ENCODE data around the gene MDM1.

MDM1 gene

GRCh38 chr12:68280240-68280639 lies 51.9 kb downstream of the MDM1 start:
- H3K27ac ChIP-seq: no peak overlapping the region
- no peak for DNase-seq (ENCODE audit: low read depth, low spot score)

GRCh38 chr12:68279227-68280054 lies 52.7 kb downstream of the MDM1 start:
- H3K27ac ChIP-seq: no peak overlapping the region
- DNase-seq (ENCODE audit: low read depth, low spot score): no peak

DNA sequence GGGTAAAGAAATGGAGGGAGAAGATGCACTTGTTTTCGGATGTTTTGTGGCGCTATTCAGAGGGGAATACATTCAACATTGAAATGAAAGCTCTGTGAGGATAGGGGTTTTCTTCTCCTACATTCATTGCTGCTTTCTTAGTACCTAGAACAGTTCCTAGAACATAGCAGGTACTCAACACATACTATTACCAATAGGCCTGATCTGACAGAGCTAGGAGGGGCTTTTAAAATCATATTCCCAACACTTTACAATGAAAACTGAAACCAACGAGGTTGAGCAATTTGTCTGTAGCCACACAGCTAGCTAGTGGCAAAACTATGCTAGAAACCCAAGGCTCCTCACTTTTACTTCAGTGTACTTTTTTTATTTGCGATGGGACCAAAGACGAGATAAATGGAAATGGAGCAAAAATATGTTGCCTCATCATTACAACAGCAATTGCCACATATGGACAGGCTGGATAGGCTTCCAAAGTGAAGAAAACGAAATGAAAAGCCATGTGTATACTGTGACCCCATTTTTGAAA lies 55.7 kb downstream of the MDM1 start:
- no peak overlapping the region for H3K27ac ChIP-seq
- DNase-seq (ENCODE audit: low read depth, low spot score): no peak

GRCh38 chr12:68272732-68273131 lies 59.4 kb downstream of the MDM1 start:
- no peak for DNase-seq (ENCODE audit: low read depth, low spot score)
- H3K27ac ChIP-seq: no peak overlapping the region

DNA sequence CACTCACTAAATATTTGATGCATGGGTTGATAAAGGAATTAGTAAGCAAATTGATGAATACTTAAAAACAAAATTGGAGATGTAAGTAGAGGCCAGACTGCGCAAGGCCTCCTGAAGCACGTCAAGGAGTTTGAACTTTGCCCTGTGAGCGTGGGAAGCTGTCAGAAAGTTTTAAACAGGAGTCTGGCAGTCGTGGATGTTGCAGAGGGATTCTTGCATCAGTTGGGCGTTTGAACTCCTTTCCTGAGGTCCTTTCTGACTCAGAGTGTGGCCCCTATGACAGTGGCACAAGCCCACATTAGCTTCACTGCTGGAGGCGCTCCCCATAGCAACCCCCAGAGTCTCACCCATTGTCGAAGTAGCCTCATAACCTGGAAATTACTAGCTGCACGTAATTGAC lies 60.8 kb downstream of the MDM1 start:
- H3K27ac ChIP-seq: no peak overlapping the region
- DNase-seq (ENCODE audit: low read depth, low spot score): no peak

DNA sequence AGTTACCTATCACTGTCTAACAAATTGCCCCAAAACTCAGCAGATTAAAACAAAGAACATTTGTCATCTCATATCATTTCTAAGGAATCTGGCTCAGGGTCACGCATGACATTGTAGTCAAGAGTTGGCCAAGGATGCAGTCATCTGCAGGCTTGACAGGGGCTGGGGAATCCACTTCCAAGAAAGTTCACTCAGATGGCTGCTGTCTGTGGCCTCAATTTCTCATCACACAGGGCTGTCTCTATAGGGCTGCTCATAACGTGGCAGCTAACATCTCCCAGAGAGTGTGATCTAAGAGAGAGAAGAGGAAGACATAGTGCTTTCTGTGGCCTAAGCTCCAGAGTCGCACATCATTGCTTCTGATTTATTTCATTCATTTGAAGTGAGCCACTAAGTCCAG lies 61.8 kb downstream of the MDM1 start:
- no peak overlapping the region for H3K27ac ChIP-seq
- no peak for DNase-seq (ENCODE audit: low read depth, low spot score)

DNA sequence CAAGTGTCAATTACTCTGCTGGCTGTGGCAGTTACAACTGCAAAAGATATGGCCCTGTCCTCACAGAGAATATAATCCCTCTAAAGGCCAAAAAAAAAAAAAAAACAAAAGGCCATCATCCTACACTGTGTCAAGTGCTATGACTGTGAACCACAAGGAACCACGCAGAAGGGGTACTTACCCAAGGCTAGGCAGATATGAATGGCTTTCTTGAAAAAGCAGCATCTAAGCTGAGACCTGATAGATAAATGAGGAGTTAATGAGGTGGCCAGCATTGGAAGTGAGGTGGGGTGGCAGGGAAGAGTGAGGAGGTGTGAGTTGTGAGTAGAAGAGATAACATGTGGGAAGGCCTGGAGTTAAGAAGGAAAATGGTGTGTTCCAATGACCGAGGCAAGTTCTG lies 62.4 kb downstream of the MDM1 start:
- H3K27ac ChIP-seq: no peak overlapping the region
- no peak for DNase-seq (ENCODE audit: low read depth, low spot score)

DNA sequence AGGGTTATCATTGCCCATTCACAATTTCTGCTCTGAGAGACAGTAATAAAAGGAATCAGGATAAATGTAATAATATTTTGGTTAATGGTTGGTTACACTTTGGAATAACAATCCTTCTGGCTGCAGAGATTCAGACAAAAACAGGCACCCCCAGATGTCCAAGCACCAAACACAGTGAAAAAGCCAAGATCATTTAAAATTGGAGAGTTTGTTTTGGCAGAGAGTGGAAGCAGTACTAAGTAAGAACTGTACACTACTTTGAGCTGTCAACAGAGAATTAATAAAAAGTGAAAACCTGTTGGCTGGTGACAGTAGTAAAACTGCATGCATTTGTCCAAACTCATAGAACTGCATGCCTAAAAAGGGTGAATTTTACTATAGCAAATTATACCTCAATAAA lies 63.2 kb downstream of the MDM1 start:
- DNase-seq (ENCODE audit: low read depth, low spot score): no peak
- no peak overlapping the region for H3K27ac ChIP-seq

GRCh38 chr12:68267892-68268396 lies 64.2 kb downstream of the MDM1 start:
- peak overlapping the region; percentile 20 for H3K27ac ChIP-seq
- DNase-seq (ENCODE audit: low read depth, low spot score): no peak

DNA sequence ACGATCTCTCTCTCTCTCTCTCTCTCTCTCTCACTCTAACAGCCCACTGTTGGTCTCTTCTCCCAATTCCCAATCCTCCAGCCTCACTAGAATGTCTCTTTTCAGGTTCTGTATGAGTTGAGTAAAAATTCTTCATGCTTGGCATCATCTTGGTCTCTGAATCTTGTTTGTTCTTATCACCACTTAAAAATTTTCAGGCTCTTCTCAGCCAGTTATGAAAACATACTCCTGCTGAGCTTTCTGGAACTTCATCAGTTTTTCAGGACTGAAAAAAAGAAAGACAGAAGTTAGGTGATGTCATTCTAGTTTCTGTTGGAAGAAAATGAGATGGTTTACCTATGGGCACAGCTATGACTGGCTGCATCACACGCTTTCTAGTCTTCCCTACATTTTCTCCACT lies 67.3 kb downstream of the MDM1 start:
- no peak overlapping the region for H3K27ac ChIP-seq
- no peak for DNase-seq (ENCODE audit: low read depth, low spot score)

DNA sequence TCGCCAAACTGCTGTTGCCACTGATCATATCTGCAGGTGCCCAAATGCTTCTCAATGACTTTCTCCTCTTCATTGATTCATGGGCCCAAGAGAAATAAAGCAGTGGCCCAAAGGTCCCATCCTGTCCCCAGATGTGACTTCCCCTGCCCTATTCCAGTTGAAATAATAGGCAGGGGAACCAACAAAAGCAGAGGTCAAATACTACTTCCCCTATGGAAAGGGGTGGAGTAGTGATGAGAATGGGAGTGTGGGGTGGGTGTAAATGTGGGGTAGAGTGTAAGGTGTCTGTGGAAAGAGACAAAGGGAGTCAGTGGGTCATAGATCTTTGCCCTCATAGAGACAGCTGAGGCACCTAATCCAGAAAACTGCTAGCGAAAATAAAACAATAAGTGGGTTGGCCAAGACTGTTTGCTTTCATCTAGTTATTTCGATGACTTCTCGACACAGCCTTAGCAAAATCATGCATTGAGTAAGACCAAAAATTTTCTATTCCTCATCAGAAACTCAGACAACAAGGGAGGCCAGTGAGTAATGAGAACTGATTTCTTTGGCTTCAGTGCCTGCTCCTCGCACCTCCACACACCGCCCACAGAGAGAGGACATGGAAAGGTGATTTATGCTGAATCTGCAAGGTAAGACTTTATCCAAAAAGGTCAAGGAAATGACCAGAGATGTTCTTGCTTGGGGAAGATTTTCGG lies 67.9 kb downstream of the MDM1 start:
- no peak for DNase-seq (ENCODE audit: low read depth, low spot score)

GRCh38 chr12:68263366-68263765 lies 68.8 kb downstream of the MDM1 start:
- DNase-seq (ENCODE audit: low read depth, low spot score): no peak

More for the DNA sequence above, 67.9 kb downstream of the MDM1 start:
- H3K27ac ChIP-seq: no peak overlapping the region

GRCh38 chr12:68261896-68262295 lies 70.3 kb downstream of the MDM1 start:
- no peak overlapping the region for H3K27ac ChIP-seq

More at GRCh38 chr12:68263366-68263765, 68.8 kb downstream of the MDM1 start:
- H3K27ac ChIP-seq: no peak overlapping the region

DNA sequence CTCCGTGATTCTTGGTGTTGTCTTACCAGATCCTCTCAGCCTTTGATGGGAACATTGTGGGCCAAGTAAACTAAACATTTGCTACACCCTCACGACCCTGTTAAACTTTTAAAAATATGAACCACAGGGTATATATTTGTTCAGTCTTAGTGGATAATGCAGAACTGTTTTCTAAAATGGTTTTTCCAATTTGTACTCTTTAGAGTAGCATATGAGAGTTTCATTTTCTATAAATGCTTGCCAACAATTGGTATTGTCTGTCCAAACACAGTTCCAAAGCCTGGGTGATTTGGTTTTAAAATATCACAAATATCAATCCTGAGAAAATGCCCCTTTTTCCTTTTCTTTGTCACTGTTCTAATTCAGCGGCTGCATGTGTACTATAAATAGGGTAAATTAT lies 72.0 kb downstream of the MDM1 start:
- DNase-seq (ENCODE audit: low read depth, low spot score): no peak
- H3K27ac ChIP-seq: peak overlapping the region; percentile 78

More at GRCh38 chr12:68261896-68262295, 70.3 kb downstream of the MDM1 start:
- no peak for DNase-seq (ENCODE audit: low read depth, low spot score)

DNA sequence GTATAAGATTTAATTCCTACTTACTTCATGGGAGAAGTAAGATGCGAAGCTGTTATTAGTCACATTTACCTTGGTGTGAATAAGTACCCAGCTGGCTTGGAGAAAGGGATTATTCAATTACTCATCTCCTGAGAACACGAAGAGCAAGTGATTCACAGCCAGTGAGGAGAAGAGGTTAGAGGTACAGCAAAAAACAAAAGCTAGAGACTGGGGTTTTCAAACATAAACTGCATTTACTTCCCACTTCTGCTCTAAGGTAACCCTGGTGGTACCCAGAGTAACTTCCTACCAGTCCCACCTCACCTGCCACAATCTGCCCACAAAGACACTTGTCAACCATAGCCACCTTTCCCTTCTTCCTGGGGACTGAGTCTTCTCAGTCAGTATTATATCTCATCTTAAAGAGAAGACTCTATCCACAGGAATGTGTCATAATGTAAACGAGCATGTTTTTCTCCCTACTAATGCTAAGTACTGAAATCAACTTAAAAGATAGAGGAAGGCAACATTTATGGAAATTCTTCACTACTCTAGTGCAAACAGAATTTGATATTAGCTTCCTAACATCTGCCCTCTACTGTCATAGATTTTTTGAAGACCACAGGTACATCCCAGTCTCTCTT lies 72.7 kb downstream of the MDM1 start:
- peak overlapping the region; percentile 78 for H3K27ac ChIP-seq
- peak; percentile 88 for DNase-seq (ENCODE audit: low read depth, low spot score)

DNA sequence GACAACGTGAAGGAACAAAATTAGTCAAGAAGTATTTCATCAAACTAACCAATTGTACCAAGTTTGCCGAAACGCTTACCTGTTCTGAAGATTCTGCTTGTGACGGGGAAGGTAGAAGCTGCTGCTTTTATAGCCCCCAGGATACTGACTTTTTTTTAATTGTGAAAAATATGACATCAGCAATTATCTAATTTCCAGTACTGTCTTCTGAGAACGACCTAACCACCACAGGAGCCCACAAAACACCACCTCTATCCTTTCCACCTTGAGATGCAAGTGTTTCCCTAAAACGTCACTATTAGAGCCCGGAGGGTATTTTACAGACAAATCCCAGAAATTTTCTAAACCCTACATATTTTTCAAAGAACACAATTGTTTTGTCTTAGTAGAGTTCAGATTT lies 78.7 kb downstream of the MDM1 start, which contains the start of gene IL22:
Gene IL22, minus strand, starts transcription at position 101 of the 400 bp plus-strand sequence. CDS start 156 bp downstream, outside the sequence.
- DNase-seq (ENCODE audit: low read depth, low spot score): no peak
- H3K27ac ChIP-seq: no peak within 1 kb of the TSS

GRCh38 chr12:68252077-68252476 lies 80.1 kb downstream of the MDM1 start:
- H3K27ac ChIP-seq: no peak overlapping the region
- no peak for DNase-seq (ENCODE audit: low read depth, low spot score)

DNA sequence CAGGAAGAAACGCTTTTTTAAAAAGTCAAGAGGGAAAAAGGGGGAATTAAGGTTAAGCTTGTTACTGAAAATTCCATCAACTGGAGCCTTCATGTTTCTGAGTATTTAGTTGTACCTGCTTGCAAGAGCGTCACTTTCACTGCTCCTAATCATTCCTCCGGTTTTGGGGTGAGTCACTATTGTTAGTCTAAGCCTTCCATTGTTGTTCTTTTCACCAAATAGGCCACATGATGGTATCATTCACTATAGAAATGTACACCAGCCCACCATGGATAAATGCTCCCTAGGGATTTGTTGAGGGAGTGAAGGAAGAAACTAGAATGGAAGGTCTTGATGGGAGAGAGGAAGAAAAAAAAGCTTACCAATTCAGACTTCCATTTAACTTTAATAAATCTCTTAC lies 81.7 kb downstream of the MDM1 start:
- no peak for DNase-seq (ENCODE audit: low read depth, low spot score)
- no peak overlapping the region for H3K27ac ChIP-seq

DNA sequence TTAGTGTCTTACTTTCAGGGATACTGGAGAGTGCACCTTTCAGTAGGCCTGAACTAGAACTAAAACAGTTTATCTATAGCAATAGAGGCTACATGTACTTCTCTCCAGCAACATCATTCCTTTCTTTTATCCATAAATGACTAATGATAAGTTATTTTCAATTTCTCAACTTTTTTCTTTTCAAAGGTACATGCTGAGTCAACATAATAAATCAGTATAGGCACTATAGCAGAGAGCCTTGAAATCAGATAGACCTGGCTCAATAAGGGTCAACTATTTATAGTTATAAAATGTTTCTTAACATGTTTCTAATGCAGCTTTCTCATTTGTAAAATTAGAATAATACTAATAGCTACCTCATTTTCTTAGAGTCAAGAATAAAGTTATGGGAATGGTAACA lies 84.4 kb downstream of the MDM1 start:
- H3K27ac ChIP-seq: no peak overlapping the region
- DNase-seq (ENCODE audit: low read depth, low spot score): no peak

- DNase-seq (ENCODE audit: low read depth, low spot score): no peak
- H3K27ac ChIP-seq: no peak overlapping the region
Observed at GRCh38 chr12:68246350-68246749, 85.8 kb downstream of the MDM1 start.
